ENCODE results near the gene COASY.
A peak's percentile ranks its signal among the peaks of the same experiment; 100 is the strongest.
"Not testable (repeated sequence)": the region's sequence is repeated elsewhere in the genome, so short reads cannot be mapped to it uniquely, and the experiment has no call there.

Gene COASY

GRCh38 chr17:42574463-42574862 is 12.5 kb downstream of the COASY start:
- DNase-seq (ENCODE audit: low read depth), result no peak

GRCh38 chr17:42577140-42577531 is 15.2 kb downstream of the COASY start:
- DNase-seq (ENCODE audit: low read depth), result no peak

- DNase-seq (ENCODE audit: low read depth), result peak; percentile 86
Measured at GRCh38 chr17:42577532-42578281, 15.8 kb downstream of the COASY start, which contains the start of gene PSMC3IP. PSMC3IP (minus strand) TSS chr17:42577729; CDS start chr17:42577686, 43 bp downstream.

GRCh38 chr17:42578282-42578869 is 16.4 kb downstream of the COASY start:
- peak; percentile 34 for DNase-seq (ENCODE audit: low read depth)

- no peak for DNase-seq (ENCODE audit: low read depth)
Measured at GRCh38 chr17:42579794-42580551, 18.0 kb downstream of the COASY start.

GRCh38 chr17:42581744-42582270 is 19.9 kb downstream of the COASY start:
- DNase-seq (ENCODE audit: low read depth), result no peak

- no peak for DNase-seq (ENCODE audit: low read depth)
Measured at GRCh38 chr17:42584880-42585279, 22.9 kb downstream of the COASY start.

- DNase-seq (ENCODE audit: low read depth), result no peak
Measured at GRCh38 chr17:42585353-42585752, 23.4 kb downstream of the COASY start.

- DNase-seq (ENCODE audit: low read depth), result no peak
Measured at GRCh38 chr17:42586514-42587230, 24.7 kb downstream of the COASY start.

- no peak for DNase-seq (ENCODE audit: low read depth)
Measured at GRCh38 chr17:42590886-42591285, 28.9 kb downstream of the COASY start.

- no peak for DNase-seq (ENCODE audit: low read depth)
Measured at GRCh38 chr17:42591411-42591810, 29.5 kb downstream of the COASY start.

GRCh38 chr17:42596386-42596785 is 34.4 kb downstream of the COASY start:
- no peak for DNase-seq (ENCODE audit: low read depth)

GRCh38 chr17:42598905-42599304 is 37.0 kb downstream of the COASY start:
- no peak for DNase-seq (ENCODE audit: low read depth)

GRCh38 chr17:42603318-42603717 is 41.4 kb downstream of the COASY start:
- DNase-seq (ENCODE audit: low read depth), result no peak

GRCh38 chr17:42607769-42608168 is 45.8 kb downstream of the COASY start:
- no peak for DNase-seq (ENCODE audit: low read depth)

GRCh38 chr17:42608305-42609181 is 46.6 kb downstream of the COASY start:
- DNase-seq (ENCODE audit: low read depth), result peak; percentile 1

GRCh38 chr17:42609182-42609813 is 47.4 kb downstream of the COASY start, which contains the start of the genes RETREG3 and TUBG1:
RETREG3 (minus strand) TSS chr17:42609374; CDS start chr17:42609324, 50 bp downstream.
TUBG1 (plus strand) TSS chr17:42609683; CDS start chr17:42609738, 55 bp downstream.
- peak; percentile 98 for DNase-seq (ENCODE audit: low read depth)

- not testable (repeated sequence) for DNase-seq (ENCODE audit: low read depth)
Measured at GRCh38 chr17:42609814-42610801, 48.2 kb downstream of the COASY start.

- no peak for DNase-seq (ENCODE audit: low read depth)
Measured at GRCh38 chr17:42612013-42612412, 50.1 kb downstream of the COASY start.

All from T-helper 22 cell (primary cell).